Ramos (cell line): ENCODE data around the gene B4GALT2.

ENCODE experiments used
- in situ Hi-C: fragments of 300-500 bp; cut with MboI; formaldehyde crosslinking; loops from one replicate; pipeline ENCODE4 v1.14.3; 2022; ENCODE audit warnings: low sequenced_read_pairs; ENCODE audit not compliant: unreplicated experiment

The B4GALT2 gene

DNA sequence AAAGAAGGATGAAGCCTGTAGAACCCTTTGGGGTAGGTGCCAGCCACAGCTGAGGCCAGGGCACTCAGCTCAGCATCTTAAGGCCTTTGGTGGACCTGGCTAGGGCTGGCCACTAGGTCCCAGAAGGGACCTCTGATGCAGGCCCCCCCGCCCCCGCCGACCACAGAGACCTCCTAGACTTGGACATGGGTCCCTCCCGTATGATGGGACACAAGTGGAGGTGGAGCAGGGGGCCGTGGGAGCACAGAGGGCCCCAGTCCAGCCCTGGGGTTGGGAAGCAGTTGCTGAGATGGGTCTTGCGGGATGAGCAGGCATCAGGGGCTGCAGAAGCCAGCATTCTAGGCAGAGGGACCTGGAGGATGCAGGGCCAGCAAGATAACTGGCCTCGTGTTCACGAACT lies 3.2 kb downstream of the B4GALT2 start:
- in situ Hi-C loops = no loop called here

DNA sequence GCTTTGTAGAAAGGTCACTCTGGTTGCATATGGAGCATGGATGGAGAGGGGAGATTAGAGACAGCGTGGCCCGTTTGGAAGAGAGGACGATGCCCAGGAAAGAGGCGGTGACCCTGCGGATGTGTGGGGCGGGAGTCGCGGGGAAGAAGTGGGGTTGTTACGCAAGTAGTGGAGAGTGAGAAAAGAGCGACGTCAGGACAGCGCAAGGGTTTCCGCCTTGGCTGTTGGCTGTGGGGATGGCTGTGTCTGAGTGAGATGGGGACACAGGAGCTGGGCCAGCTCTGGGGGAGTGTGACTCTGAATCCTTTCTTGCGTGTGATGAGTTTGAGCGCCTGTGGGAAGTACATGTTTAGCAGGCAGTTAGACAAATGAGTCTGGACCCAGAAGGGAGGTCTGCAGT lies 3.8 kb downstream of the B4GALT2 start:
- in situ Hi-C loops = no loop called here

DNA sequence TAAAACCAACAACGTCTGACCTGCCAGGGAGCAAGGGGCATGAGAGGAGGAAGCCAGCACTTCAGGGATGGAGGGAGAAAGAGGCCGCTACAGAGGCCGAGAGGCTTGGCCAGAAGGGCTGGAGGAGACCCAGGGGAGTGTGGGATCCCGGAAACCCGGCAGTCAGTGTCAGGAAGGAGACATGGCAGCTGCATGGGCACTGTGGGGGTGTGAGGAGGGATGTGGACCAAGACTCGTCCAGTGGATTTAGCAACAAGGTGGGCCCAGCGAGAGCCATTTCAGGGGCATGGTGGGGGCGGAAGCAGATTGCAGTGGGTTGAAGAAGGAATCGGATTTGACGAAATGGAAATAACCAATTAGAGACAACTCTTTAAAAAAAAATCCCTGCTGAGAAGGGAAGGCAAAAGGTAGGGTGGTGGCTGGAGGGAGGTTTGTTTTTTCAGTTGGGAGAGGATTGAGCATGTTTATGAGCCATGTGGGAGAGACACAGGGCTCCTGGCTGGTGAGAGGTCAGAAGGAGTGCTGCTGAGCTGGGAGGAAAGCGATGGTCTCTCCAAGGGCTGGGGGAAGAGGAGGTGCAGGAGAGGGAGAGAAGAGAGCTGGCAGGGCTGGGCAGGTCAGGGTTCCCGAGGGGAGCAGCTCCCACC lies 4.4 kb downstream of the B4GALT2 start:
- in situ Hi-C loops = no loop called here

DNA sequence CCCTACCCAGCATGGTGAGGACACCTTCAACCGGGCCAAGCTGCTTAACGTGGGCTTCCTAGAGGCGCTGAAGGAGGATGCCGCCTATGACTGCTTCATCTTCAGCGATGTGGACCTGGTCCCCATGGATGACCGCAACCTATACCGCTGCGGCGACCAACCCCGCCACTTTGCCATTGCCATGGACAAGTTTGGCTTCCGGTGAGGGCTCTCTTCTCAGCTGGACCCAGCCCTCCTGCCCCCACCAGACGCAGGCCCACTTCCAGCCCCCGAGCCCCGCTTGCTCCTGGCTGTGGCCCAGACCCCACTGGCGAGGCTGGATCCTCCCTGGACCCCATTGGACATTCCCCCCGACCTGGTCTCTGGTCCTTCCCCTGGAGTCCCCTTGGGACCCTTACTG lies 5.8 kb downstream of the B4GALT2 start:
- in situ Hi-C loops = no loop called here

DNA sequence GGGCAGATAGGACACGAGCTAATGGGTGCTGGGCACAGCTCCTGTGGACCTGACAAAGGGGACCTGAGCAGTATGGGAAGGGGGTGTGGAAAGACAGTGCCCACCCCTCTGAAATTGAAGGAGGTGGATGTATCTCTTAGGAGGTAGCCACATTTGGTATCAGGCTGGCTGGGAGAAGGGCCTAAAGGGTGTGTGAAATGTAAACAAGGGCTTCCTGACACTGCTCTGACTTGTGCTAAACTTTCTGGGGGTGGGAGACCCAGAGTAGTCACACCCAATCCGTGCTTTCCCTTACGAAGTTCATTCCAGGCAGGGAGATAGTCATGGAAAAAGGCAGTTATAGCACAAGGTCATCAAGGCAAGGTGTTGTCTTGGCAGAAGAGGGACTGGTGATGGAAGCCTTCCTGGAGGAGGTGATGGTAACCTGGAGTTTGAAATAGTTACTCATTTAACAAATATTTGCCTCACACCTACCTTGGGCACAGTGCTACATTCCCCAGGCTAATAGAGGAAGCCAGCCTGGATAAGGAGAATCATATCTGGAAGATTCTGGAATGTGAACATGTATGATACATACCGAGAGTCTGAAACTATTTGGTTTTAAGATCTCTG lies 7.1 kb downstream of the B4GALT2 start:
- in situ Hi-C loops = no loop called here

DNA sequence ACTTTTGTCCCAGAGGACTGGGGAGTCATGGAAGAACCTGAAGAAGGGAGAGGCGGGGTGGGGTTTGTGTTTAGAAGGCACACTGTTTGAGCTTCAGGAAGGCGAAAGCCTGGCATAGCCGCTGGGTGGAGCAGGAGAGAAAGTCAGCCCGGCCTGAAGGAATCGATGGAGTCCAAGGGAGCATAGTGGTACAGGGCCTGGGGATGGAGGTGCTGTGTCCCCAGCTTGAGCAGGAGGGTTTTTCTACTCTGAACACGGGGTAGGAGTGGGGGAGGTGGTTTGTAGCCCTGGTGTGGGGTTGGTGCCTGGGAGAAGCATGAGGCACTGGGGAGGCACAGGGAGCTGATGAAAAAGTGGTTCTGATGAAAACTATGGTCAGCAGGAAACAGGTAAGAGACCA lies 7.7 kb downstream of the B4GALT2 start:
- in situ Hi-C loops = no loop called here

DNA sequence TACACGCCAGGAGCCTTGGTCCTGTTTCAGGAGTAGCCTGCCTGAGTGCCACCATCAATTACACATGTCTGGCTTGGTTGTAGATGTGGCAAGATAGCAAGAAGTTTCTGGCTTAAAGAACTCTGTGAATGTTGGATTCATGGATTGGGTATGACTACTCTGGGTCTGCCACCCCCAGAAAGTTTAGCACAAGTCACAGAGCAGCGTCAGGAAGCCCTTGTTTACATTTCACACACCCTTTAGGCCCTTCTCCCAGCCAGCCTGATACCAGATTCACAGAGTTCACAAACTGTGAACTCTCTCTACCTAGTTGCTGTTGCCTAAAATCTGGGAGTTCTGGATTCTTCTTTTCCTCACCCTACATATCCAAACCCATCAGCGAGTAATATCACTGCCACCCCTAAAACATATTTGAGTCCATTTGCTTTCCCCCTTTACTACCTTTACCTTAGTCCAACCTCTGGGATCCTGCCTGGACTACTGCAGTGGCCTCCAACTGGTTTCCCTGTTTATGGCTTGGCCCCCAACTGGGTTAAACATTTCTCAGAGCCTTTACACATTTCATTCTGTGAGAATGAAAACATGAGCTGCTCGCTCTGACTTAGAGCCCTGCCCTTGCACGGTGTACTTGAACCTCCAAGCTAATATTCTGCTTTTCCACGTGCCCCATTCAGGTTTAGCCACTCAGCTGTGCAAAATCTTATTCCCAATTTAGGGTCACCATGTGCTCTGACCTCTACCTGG lies 8.3 kb downstream of the B4GALT2 start:
- in situ Hi-C loops = no loop called here

DNA sequence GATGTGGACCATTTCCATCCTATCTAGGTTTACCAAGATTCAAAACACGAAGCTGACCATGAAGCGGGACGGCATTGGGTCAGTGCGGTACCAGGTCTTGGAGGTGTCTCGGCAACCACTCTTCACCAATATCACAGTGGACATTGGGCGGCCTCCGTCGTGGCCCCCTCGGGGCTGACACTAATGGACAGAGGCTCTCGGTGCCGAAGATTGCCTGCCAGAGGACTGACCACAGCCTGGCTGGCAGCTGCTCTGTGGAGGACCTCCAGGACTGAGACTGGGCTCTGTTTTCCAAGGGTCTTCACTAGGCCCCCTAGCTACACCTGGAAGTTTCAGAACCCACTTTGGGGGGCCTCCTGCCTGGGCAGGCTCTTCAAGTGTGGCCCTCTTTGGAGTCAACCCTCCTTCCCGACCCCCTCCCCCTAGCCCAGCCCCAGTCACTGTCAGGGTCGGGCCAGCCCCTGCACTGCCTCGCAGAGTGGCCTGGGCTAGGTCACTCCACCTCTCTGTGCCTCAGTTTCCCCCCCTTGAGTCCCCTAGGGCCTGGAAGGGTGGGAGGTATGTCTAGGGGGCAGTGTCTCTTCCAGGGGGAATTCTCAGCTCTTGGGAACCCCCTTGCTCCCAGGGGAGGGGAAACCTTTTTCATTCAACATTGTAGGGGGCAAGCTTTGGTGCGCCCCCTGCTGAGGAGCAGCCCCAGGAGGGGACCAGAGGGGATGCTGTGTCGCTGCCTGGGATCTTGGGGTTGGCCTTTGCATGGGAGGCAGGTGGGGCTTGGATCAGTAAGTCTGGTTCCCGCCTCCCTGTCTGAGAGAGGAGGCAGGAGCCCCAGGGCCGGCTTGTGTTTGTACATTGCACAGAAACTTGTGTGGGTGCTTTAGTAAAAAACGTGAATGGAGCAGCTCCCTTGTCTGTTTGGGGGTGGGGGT lies 11.5 kb downstream of the B4GALT2 start:
- in situ Hi-C loops = no loop called here

DNA sequence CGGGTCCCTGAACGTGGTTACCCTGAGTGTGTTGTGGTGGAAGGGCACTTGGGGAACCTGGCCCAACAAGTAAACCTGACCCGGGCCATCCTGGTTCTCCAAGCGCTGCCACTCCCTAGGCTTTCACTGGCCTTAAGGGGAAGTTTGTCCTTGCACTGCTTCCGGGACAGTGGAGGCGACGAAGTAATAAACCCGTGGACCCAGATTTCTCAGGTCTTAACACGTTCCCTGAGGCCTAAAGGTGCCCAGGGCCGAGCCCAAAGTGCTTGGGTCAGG lies 12.1 kb downstream of the B4GALT2 start:
- in situ Hi-C loops = no loop called here

DNA sequence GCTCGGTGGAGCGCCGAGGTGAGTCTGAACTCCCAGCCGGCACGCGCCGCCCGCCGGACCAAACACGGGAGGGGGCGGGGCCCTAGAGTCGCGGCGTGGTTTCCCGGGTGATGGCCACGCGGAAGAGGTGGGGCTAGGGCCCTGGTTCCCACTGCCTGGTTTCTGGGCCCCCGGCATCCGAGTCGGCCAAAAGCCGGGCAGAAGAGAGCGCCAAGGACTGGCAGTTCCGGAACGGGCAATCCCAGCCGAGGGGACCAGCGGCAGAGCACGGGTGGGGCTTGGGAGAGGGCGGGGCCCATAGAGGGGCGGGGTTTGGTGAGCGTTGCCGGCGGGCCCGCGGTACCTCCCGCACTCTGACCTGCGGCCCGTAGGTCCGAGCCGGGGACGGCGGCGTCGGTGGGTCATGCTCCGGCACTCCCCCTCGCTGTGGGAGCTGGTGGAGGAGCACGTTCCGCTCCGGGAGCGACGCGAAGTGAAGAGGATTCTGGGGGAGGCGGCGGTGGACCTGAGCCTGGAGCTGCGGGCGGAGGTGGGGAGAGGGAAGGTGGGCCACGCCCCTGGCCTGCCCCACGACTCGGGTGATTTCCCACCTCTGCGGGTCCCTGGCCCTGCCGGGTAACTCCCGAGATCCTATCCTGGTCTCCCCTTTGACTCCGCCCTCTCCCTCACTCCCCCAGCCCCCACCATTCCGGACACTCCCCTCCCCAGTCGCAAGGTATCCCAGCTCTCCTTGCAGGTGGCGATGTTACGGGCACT lies 12.6 kb downstream of the B4GALT2 start, which contains the start of gene CCDC24:
TSS of gene CCDC24 (plus strand) at position 124 of the 756 bp plus-strand sequence. CDS start at position 404, 280 bp downstream.
- in situ Hi-C loops = no loop called here

DNA sequence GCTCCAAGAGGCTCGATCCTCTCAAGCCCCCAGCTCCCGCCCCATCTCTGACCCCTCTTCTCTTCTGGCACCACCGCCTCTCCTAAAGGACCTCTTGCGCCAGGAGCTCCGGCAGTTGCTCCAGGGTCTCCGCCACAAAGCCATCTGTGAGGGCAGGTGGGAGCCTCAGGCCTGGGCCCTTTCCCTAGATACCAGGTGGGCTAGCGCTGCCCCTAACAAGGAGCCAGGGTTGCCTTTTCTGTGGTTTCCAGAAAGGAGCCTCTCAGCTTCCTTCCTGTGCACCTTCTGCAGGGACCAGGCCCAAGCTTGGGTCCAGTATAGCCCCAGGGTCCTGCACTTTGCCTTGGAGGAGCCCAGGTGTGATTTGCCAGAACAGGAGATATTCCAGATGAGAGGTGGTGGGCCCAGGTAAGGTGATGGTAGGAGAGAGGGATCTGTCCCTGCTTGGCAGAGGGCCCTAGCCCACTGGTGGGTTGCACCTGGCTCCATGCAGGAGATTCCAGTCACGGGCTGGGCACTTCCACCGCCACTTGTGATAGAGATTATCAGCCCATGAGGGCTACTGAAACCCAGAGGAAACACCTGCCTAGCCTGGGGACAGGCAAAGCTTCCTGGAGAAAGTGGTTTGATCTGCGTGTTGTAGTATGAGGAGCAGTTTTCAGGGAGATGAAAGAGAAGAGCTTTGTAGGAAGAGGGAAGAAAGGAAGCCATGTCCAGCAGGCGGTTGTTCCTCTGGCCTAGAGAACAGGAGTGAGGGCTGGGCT lies 13.4 kb downstream of the B4GALT2 start:
- in situ Hi-C loops = no loop called here

DNA sequence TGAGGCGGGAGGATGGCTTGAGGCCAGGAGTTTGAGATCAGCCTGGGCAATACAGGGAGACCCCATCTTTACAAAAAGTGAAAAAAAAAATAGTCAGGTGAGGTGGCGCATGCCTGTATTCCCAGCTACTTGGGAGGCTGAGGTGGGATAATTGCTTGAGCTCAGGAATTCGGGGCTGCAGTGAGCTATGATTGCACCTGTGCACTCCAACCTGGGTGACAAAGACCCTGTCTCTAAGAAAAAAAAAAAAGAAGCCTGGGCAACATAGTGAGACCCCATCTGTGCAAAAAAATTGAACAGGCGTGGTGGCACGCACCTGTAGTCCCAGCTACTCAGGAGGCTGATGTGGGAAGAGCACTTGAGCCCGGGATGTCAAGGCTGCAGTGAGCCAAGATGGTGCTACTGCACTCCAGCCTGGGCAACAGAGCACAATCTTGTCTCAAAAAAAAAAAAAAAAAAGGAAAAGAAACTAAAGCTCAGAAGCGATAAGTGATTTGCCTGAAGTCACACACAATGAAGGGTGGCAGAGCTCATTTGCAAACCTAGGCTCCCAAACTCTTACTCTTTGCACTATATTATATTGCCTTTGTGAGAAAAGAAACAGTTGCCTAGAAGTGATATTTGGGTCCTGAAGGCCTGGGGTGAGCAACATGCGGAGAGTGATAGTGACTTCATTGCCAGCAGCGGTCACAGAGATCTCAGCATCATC lies 14.3 kb downstream of the B4GALT2 start:
- in situ Hi-C loops = no loop called here

DNA sequence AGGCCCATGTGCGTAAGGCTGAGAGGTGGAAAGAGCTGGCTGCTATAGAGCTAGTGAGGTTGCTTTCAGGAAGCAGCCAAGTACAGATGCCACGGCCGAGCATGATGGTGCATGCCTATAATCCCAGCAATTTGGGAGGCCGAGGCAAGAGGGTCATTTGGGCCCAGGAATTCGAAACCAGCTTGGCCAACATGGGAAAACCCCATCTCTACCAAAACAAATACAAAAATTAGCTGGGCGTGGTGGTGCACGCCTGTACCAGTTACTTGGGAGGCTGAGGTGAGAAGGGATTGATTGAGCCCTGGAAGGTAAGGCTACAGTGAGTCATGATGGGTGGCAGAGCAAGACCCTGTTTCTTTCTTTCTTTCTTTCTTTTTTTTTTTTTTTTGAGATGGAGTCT lies 15.1 kb downstream of the B4GALT2 start:
- in situ Hi-C loops = no loop called here

DNA sequence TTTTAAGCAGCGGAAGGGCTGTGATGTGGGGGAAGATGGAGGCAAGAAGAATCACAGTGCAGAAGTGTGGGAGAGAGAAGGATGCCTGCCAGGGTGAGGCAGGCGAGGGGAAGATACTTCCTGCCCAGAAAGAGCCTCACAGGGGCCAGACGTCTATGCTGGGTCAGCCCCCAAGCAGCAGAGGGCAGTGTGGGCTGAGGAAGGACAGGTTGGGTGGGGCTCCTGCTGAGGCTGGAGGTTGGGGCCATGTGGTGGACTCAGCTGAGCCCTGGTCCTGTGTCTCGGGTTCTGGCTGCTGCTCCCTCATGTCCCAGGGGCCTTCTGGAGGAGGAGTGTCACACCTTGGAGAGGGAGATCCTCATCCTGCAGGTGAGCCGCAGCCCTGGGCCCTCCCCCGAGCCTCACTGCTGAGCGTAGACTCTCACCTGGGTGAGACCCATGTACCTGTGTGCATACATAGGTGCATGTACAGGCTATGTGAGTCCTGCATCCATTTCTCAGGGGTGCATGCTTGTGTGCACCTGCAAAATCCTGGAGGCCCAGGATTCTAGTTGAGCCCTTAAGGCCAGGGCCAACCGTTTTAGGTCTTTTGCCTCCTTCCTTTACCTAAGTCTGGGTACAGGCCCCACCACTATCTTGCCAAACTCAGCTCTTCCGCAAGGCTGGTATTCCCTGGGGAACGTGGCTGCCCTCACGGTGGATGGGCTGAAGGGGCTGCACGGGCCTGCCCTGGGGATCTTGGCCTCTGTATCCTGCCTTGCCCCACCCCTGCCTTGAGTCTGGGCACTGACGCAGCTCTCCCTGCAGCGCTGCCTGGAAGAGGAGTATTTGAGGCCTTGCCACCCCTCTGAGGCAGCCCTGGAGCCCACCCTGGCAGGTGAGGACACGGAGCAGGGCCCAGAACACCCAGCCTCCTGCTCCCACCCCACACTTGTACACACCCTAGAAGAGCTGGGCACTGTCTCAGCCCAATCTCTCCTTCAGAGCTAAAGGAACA lies 16.1 kb downstream of the B4GALT2 start:
- in situ Hi-C loops = no loop called here

DNA sequence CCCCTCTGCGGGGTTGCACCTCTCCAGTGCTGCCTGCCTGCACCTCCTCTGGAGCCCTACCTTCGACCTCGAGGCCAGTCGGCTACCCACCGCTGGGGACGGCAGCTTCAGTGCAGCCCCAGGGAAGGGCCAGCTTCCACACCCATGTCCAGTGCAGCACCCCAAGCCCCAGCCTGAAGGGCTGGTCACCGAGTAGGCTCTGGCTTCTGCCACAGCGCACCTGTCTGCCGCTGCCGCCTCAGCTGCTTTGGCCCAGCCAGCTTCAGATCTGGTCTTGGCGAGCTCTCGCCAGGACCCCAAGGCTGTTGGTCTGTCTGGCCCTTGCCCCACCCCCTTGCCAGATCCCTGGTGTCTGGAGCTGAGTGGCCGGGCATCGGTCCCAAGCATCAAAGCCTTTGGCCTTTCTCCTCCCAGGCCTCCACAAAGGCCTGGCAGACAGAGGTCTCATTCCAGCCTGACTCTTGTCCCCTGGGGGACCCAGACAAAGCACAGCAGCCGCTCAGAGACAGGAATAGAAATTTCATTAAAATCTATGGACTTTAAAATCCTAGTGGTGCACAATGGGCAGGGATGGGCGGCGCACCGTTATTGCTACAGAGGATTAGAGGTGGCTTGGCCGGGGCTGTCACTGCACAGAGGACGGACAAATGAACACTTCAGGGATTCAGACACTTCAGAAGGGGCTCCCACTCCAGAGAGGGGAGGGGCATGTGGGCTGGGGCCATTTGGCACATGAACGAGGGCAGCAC lies 17.1 kb downstream of the B4GALT2 start:
- in situ Hi-C loops = no loop called here

DNA sequence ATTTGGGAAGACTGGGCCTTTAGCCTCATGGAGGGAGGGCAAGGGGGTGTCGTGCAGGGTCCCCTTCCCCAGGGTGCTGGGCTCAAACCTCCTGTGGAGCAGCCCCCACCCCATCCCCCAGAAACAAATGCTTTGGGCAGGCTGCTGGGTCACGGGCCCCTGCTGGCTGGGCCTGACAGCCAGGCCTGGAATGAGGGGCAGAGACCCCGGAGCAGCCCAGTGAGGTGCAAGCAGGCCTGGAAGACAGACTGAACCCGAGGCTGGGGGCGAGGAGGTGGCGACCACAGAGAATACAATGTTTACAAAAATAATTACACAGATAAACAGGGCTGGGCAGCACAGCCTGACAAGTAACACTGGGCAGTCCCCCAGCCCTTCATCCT lies 17.7 kb downstream of the B4GALT2 start:
- in situ Hi-C loops = no loop called here
